Measurements from ENCODE around the gene ZIC1. TPM values are rescaled to one million over a fixed set of nuclear protein-coding genes. Genes with fewer than 3 reads are reported as not detected.

Gene ZIC1
- total RNA-seq, 1 donor = 0.18 TPM

DNA sequence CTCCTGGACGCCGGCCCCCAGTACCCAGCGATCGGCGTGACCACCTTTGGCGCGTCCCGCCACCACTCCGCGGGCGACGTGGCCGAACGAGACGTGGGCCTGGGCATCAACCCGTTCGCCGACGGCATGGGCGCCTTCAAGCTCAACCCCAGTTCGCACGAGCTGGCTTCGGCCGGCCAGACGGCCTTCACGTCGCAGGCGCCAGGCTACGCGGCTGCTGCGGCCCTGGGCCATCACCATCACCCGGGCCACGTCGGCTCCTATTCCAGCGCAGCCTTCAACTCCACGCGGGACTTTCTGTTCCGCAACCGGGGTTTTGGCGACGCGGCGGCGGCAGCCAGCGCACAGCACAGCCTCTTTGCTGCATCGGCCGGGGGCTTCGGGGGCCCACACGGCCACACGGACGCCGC lies 956 bp downstream of the ZIC1 start:
- no peak for DNase-seq (ENCODE audit: low read depth)
- peak overlapping the region; percentile 48 for H3K4me3 ChIP-seq (ENCODE audit: low read depth, low read length)

DNA sequence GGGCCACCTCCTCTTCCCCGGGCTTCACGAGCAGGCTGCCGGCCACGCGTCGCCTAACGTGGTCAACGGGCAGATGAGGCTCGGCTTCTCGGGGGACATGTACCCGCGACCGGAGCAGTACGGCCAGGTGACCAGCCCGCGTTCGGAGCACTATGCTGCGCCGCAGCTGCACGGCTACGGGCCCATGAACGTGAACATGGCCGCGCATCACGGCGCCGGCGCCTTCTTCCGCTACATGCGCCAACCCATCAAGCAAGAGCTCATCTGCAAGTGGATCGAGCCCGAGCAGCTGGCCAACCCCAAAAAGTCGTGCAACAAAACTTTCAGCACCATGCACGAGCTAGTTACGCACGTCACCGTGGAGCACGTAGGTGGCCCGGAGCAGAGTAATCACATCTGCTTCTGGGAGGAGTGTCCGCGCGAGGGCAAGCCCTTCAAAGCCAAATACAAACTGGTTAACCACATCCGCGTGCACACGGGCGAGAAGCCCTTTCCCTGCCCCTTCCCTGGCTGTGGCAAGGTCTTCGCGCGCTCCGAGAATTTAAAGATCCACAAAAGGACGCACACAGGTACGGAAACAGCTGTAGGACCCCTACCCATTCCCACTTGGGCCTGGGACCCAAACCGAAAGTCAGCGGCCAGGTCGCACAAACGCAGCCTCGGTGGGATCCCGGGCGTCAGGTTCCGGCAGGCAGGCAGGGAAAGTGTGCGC lies 1.5 kb downstream of the ZIC1 start:
- TF ChIP-seq, protein P1, sequence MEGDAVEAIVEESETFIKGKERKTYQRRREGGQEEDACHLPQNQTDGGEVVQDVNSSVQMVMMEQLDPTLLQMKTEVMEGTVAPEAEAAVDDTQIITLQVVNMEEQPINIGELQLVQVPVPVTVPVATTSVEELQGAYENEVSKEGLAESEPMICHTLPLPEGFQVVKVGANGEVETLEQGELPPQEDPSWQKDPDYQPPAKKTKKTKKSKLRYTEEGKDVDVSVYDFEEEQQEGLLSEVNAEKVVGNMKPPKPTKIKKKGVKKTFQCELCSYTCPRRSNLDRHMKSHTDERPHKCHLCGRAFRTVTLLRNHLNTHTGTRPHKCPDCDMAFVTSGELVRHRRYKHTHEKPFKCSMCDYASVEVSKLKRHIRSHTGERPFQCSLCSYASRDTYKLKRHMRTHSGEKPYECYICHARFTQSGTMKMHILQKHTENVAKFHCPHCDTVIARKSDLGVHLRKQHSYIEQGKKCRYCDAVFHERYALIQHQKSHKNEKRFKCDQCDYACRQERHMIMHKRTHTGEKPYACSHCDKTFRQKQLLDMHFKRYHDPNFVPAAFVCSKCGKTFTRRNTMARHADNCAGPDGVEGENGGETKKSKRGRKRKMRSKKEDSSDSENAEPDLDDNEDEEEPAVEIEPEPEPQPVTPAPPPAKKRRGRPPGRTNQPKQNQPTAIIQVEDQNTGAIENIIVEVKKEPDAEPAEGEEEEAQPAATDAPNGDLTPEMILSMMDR (IDR thresholded peaks at IDR 0.05; ENCODE audit: insufficient read depth, low read length) = no peak
- peak overlapping the region; percentile 48 for H3K4me3 ChIP-seq (ENCODE audit: low read depth, low read length)
- DNase-seq (ENCODE audit: low read depth) = peak; percentile 41

More for the DNA sequence above, 956 bp downstream of the ZIC1 start:
- TF ChIP-seq, protein P1 (IDR thresholded peaks at IDR 0.05; ENCODE audit: insufficient read depth, low read length) = no peak

DNA sequence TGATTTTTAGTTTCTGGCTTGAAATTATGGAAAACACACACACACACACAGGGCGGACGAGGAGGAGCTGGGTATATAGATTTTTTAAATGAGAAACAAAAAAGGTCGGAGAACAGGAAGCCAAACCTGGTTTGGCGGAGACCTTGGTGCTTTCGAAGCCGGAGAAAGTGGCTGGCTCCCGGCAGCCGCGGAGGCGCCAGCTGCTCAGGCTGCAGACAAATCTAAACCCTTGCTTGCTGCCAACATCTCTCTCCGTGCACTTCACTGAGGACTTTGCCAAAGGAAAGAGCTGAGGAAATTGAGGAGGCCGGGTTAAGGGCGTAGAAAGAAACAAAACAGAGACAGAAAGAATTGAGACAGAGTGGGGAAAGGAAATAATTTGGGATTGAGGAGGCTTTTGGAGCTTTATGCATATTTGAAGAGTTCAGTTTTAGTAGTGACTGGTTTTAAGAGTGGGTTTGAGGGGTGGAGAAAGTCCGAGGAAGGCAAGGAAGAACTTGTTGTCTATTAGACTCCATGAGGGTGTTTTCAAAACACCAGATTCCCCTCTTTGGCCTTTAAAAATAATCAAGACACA lies 2.2 kb downstream of the ZIC1 start:
- peak overlapping the region; percentile 48 for H3K4me3 ChIP-seq (ENCODE audit: low read depth, low read length)
- peak; percentile 55 for DNase-seq (ENCODE audit: low read depth)
- TF ChIP-seq, protein P1 (IDR thresholded peaks at IDR 0.05; ENCODE audit: insufficient read depth, low read length) = no peak

DNA sequence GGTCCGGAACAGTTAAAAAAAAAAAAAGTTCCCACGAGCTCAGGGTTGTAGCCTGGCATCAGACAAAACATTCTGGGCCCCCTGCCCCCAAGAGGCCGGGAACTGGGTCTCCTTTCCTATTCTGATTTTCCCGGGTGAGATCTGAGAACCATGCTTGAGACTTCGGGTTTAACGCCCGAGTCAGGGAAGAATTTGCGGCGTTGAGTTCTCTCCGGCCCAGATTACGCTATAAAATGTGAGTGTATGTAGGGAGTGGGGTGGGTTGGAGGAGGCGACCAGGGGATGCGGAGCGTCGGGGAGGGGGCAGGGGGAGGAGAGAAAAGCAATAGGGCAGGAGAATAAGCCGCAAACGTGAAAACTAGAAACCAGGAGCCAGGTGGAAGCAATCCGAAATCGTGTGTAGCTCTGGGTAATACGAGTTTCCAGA lies 2.7 kb downstream of the ZIC1 start:
- no peak overlapping the region for H3K4me3 ChIP-seq (ENCODE audit: low read depth, low read length)
- TF ChIP-seq, protein P1 (IDR thresholded peaks at IDR 0.05; ENCODE audit: insufficient read depth, low read length) = no peak
- no peak for DNase-seq (ENCODE audit: low read depth)

DNA sequence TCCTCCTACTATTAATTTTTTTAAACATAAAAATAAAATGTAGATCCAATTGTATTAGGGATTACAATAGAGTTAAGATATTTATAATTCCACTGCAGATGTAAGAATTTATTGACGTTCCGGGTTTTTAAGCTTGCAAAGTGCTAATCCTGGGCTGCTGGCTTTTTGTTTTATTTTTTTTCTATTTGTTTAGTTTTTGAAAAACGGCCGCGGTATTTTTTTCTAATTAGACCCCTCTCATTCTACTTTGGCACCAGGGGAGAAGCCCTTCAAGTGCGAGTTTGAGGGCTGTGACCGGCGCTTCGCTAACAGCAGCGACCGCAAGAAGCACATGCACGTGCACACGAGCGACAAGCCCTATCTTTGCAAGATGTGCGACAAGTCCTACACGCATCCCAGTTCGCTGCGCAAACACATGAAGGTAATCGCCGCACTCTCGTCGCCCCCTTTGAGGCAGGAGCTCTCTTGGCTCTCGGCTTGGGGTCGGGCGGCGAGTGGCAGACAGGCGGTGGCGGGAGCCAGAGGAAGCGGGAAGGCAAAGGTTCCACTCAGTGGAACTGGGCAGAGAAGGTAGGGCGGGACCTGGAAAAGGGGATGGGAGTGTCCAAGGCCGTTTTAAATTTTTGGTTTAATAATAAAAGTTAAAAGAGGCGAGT lies 3.2 kb downstream of the ZIC1 start:
- TF ChIP-seq, protein P1 (IDR thresholded peaks at IDR 0.05; ENCODE audit: insufficient read depth, low read length) = no peak
- no peak for DNase-seq (ENCODE audit: low read depth)
- no peak overlapping the region for H3K4me3 ChIP-seq (ENCODE audit: low read depth, low read length)

DNA sequence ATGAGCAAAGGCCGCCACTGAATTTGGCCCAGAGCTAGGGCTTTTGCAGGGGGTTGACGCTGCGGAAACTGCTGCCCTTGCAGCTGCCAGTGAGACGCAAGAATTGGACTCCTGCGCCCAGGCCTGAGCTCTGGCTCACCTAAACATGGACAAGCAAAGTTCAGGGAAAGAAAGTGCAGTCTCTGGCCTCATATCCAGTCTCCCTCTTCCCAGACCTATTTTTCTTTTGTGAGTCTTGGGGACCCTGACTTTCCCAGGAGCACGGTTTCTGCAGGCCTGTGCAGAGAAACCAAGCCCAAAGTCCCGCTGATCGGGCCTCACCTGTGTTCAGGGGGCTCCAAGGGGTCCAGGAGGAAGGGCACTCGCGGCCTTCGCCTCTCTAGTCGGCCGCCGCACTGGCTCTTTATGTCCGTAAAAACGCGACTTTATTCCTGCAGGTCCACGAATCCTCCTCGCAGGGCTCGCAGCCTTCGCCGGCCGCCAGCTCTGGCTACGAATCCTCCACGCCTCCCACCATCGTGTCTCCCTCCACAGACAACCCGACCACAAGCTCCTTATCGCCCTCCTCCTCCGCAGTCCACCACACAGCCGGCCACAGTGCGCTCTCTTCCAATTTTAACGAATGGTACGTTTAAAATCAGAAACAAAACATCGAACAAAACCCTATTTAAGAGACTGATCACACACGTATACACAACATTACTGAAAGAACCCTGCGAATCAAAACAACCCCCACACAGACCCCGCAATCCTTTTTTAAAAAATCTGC lies 3.9 kb downstream of the ZIC1 start:
- TF ChIP-seq, protein P1 (IDR thresholded peaks at IDR 0.05; ENCODE audit: insufficient read depth, low read length) = no peak
- DNase-seq (ENCODE audit: low read depth) = no peak
- H3K4me3 ChIP-seq (ENCODE audit: low read depth, low read length) = peak overlapping the region; percentile 35
